Hepatocyte (in vitro differentiated cells): ENCODE data around the gene NDUFAF4. TPM values are rescaled to one million over a fixed set of nuclear protein-coding genes. Genes with fewer than 3 reads are reported as not detected.

ENCODE experiments used
- DNase-seq: peaks from one replicate; pipeline ENCODE4 v3.0.0-alpha.2; 2016; ENCODE audit warnings: low spot score
- H2AFZ ChIP-seq: fragments of 200-600 bp; sonication (generic); 2 replicates; pipeline ENCODE4 v1.6.0; 2016; ENCODE audit warnings: antibody characterized with exemption, mild to moderate bottlenecking
- H3K27ac ChIP-seq: fragments of 200-600 bp; sonication (generic); 2 replicates; pipeline ENCODE4 v1.5.1; 2016; ENCODE audit warnings: mild to moderate bottlenecking
- H3K27me3 ChIP-seq: fragments of 200-600 bp; sonication (generic); 2 replicates; pipeline ENCODE4 v1.6.1; 2016
- H3K36me3 ChIP-seq: fragments of 200-600 bp; sonication (generic); replicated peaks from 2 replicates; pipeline ENCODE4 v1.5.1; 2016; ENCODE audit warnings: low read depth; ENCODE audit not compliant: insufficient read depth
- H3K4me1 ChIP-seq: fragments of 200-600 bp; sonication (generic); 2 replicates; pipeline ENCODE4 v1.5.1; 2016; ENCODE audit warnings: mild to moderate bottlenecking, moderate library complexity; ENCODE audit not compliant: insufficient read depth
- H3K4me2 ChIP-seq: fragments of 200-600 bp; sonication (generic); 2 replicates; pipeline ENCODE4 v1.6.0; 2016
- H3K4me3 ChIP-seq: fragments of 200-600 bp; sonication (generic); 2 replicates; pipeline ENCODE4 v1.5.1; 2016; ENCODE audit warnings: mild to moderate bottlenecking
- H3K79me2 ChIP-seq: fragments of 200-600 bp; sonication (generic); 2 replicates; pipeline ENCODE4 v1.6.0; 2017; ENCODE audit warnings: mild to moderate bottlenecking
- H3K9me2 ChIP-seq: fragments of 200-600 bp; sonication (generic); replicated peaks from 2 replicates; pipeline ENCODE4 v1.6.0; 2017; ENCODE audit warnings: mild to moderate bottlenecking; ENCODE audit not compliant: insufficient read depth
- H3K9me3 ChIP-seq: fragments of 200-600 bp; sonication (generic); 2 replicates; pipeline ENCODE4 v1.5.1; 2016; ENCODE audit warnings: low read depth, mild to moderate bottlenecking
- H4K20me1 ChIP-seq: fragments of 200-600 bp; sonication (generic); 2 replicates; pipeline ENCODE4 v1.6.0; 2016; ENCODE audit warnings: mild to moderate bottlenecking; ENCODE audit not compliant: insufficient read depth, poor library complexity, severe bottlenecking
- EZH2 ChIP-seq: fragments of 200-600 bp; sonication (generic); IDR thresholded peaks from 2 replicates; pipeline ENCODE4 v1.6.1; 2016; ENCODE audit warnings: antibody characterized with exemption, mild to moderate bottlenecking, borderline replicate concordance
- EZH2phosphoT487 ChIP-seq: fragments of 200-600 bp; sonication (generic); IDR thresholded peaks from one replicate; pipeline ENCODE4 v1.6.1; 2018; ENCODE audit warnings: antibody characterized with exemption, mild to moderate bottlenecking, low read depth, moderate library complexity; ENCODE audit not compliant: unreplicated experiment, severe bottlenecking
- WGBS: methylation state at CpG from one replicate; pipeline ENCODE4 v1.1.6; 2016; ENCODE audit warnings: low lambda C conversion rate; ENCODE audit errors: missing lambda C conversion rate; 5-methylcytosine and 5-hydroxymethylcytosine counted together
- polyA plus RNA-seq: library from polyadenylated mRNA; unstranded; fragments of >200 nt; fragmentation: Nextera tagmentation; extraction: Ambion mirVana; gene quantifications from 2 replicates; pipeline ENCODE4 v1.2.1, GENCODE V29; 2016
- total RNA-seq: library from RNA; depleted of rRNA; stranded (reverse); fragments of >200 nt; gene quantifications from 2 replicates; pipeline ENCODE4 v1.2.3, GENCODE V29; 2014
- TF ChIP-seq, protein P1 (sequence below): fragments of 200-600 bp; sonication (generic); IDR thresholded peaks from 2 replicates; pipeline ENCODE4 v1.5.1; 2016; ENCODE audit warnings: antibody characterized with exemption, mild to moderate bottlenecking; ENCODE audit not compliant: poor library complexity

Gene NDUFAF4
- total and polyA plus RNA-seq, 2 experiments from 2014 or later = 39.1 to 62.4 TPM

DNA sequence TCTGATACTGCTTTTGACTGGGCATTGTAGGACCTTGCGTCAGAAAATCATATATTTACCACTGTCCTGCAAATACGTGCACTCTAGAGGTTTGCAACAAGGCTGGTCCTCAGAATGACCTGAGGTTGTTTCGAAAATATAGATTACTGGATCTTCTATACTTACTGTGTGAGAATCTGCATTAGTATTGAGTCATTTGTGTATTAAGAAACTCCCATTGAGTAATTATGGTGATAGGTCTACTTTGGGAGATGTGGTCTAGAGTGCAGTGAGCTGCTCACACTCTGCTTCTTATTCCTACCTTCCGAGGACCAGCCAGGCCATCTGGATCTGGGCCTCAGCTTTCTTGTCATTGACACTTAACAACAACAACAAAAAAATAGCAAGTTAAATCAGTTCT, 36.4 kb upstream of the NDUFAF4 start:
- Histone ChIP-seq H3K4me3 (no peak overlapping the region), H3K4me1 (no peaks in the 10 kb centered on the region)
- TF ChIP-seq, protein P1, sequence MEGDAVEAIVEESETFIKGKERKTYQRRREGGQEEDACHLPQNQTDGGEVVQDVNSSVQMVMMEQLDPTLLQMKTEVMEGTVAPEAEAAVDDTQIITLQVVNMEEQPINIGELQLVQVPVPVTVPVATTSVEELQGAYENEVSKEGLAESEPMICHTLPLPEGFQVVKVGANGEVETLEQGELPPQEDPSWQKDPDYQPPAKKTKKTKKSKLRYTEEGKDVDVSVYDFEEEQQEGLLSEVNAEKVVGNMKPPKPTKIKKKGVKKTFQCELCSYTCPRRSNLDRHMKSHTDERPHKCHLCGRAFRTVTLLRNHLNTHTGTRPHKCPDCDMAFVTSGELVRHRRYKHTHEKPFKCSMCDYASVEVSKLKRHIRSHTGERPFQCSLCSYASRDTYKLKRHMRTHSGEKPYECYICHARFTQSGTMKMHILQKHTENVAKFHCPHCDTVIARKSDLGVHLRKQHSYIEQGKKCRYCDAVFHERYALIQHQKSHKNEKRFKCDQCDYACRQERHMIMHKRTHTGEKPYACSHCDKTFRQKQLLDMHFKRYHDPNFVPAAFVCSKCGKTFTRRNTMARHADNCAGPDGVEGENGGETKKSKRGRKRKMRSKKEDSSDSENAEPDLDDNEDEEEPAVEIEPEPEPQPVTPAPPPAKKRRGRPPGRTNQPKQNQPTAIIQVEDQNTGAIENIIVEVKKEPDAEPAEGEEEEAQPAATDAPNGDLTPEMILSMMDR = no peak
- TF ChIP-seq EZH2phosphoT487 (no peak), EZH2 (no peak)

DNA sequence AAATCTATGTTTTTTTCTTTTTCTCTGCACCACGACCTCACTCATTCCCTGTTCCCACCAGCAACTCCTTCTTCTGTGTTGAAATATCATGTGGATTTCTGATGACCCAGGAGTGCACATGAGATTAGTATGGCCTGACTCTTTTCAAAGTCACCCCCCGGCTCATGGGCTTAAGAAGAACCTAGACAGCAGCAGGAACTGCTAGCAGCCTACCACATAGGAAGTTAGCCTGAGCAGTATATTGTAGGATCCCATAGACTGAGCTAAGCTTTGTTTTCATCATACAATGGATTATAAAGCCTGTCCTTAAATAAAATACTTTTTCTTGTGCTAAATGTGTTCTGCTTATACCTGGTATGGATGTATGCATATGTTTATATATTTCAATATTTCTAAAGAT, 33.5 kb upstream of the NDUFAF4 start:
- H3K4me2 ChIP-seq = no peak overlapping the region
- H3K4me1 ChIP-seq = no peaks in the 10 kb centered on the region
- H3K27me3 ChIP-seq = peaks cover 29% of the 10 kb centered on the region
- no peaks in the 10 kb centered on the region for H3K9me2 ChIP-seq
- WGBS = 72% methylated on average over 2 of the region's 2 CpGs
- H3K9me3 ChIP-seq = no peaks in the 10 kb centered on the region
- no peak overlapping the region for H3K27ac ChIP-seq
- H3K36me3 ChIP-seq = no peaks in the 10 kb centered on the region
- H2AFZ ChIP-seq = no peak overlapping the region
- H4K20me1 ChIP-seq = no peaks in the 10 kb centered on the region
- no peak overlapping the region for H3K4me3 ChIP-seq
- TF ChIP-seq, protein P1 = no peak
- no peak for TF ChIP-seq EZH2phosphoT487
- no peak for TF ChIP-seq EZH2
- H3K79me2 ChIP-seq = no peaks in the 10 kb centered on the region
- DNase-seq = no peak

More for the DNA sequence above, 36.4 kb upstream of the NDUFAF4 start:
- Histone ChIP-seq H2AFZ (no peak overlapping the region), H3K27me3 (peaks cover 10% of the 10 kb centered on the region), H3K27ac (no peak overlapping the region), H4K20me1 (no peaks in the 10 kb centered on the region), H3K9me3 (no peaks in the 10 kb centered on the region), H3K4me2 (no peak overlapping the region), H3K36me3 (no peaks in the 10 kb centered on the region), H3K79me2 (no peaks in the 10 kb centered on the region), H3K9me2 (no peaks in the 10 kb centered on the region)
- no peak for DNase-seq
- 93% methylated on average over 4 of the region's 4 CpGs for WGBS

DNA sequence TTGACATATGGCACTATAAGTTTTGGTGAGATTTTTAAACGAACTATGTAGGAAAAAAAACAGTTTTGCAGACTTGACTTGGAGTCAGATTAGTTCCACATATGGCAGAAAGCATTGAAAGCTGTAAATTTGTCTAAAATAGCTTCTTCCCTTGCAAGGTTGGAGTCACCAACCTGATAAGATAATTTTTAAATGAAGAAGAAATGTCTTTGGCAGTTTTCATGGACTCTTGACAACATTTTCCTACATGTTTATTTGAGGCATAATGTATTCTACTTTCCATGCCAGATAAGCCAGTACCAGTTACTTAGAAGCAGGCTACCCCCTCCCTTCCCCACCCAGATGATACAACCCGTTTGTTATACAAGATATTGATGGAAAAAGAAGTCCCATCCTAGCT, 32.0 kb upstream of the NDUFAF4 start:
- H3K27ac ChIP-seq = no peak overlapping the region
- 66% methylated on average over 2 of the region's 2 CpGs for WGBS
- H3K27me3 ChIP-seq = peaks cover 29% of the 10 kb centered on the region
- no peaks in the 10 kb centered on the region for H3K9me3 ChIP-seq
- no peaks in the 10 kb centered on the region for H4K20me1 ChIP-seq
- TF ChIP-seq, protein P1 = no peak
- no peaks in the 10 kb centered on the region for H3K9me2 ChIP-seq
- H3K79me2 ChIP-seq = no peaks in the 10 kb centered on the region
- H3K4me2 ChIP-seq = no peak overlapping the region
- H3K36me3 ChIP-seq = no peaks in the 10 kb centered on the region
- H2AFZ ChIP-seq = no peak overlapping the region
- no peak overlapping the region for H3K4me3 ChIP-seq
- H3K4me1 ChIP-seq = no peaks in the 10 kb centered on the region
- DNase-seq = no peak

DNA sequence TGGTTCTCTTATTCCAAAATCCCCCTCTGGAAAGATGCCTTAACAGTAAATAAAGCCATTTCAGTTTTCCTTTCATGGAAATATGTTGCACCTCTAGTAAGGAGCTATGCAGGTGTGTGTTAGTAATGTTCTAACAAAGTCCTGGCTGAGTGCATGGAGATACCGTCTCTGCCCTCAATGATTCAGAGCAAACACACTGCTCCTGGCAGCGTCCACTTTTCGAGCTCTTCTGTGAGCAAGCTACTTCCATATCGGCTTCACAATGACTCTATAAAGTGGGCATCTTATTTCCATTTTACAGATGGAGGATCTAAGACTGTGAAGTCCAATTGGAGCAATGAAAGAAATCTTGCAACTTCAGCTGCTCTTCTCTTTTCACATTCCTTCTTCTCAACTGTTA, 30.0 kb upstream of the NDUFAF4 start:
- Histone ChIP-seq H3K27ac (no peak overlapping the region), H3K4me3 (no peak overlapping the region), H3K9me2 (no peaks in the 10 kb centered on the region), H3K4me1 (peaks cover 4% of the 10 kb centered on the region), H3K79me2 (no peaks in the 10 kb centered on the region), H3K27me3 (peaks cover 29% of the 10 kb centered on the region), H3K9me3 (no peaks in the 10 kb centered on the region), H3K4me2 (no peak overlapping the region), H4K20me1 (no peaks in the 10 kb centered on the region), H3K36me3 (no peaks in the 10 kb centered on the region), H2AFZ (no peak overlapping the region)
- DNase-seq = no peak
- WGBS = 81% methylated on average over 4 of the region's 4 CpGs
- TF ChIP-seq, protein P1 = no peak
- TF ChIP-seq EZH2phosphoT487 = no peak
- no peak for TF ChIP-seq EZH2
